Posterior vena cava (tissue), 2 donors: ENCODE results near the gene GUCY1A2. TPM values are rescaled to one million over a fixed set of nuclear protein-coding genes. Genes with fewer than 3 reads are reported as not detected.

ENCODE experiments used
- DNase-seq: peaks from one replicate; pipeline ENCODE4 v3.0.0-alpha.2; 2020; ENCODE audit warnings: low spot score
- intact Hi-C, 2 donors: fragments of 100-400 bp; cut with DNase I; formaldehyde crosslinking; loops; one replicate each; pipeline versions ENCODE4 v1.14.1 to v1.14.2; 2022 to 2023
- total RNA-seq, 2 donors: library from RNA; stranded (reverse); fragmentation: NEBNext Ultra II Directional; extraction: Animal tissue kit (Norgen Biotek cat#: 25700); gene quantifications; one replicate each; pipeline ENCODE4 v1.2.1, GENCODE V29; 2021
- donor health status: DM: yes; HTN: yes; CAD: no.
- donor health status: DM: yes; HTN: yes; CAD: no.

Gene GUCY1A2
- total RNA-seq, 2 donors from 2014 or later, result 34.1 to 63.8 TPM

DNA sequence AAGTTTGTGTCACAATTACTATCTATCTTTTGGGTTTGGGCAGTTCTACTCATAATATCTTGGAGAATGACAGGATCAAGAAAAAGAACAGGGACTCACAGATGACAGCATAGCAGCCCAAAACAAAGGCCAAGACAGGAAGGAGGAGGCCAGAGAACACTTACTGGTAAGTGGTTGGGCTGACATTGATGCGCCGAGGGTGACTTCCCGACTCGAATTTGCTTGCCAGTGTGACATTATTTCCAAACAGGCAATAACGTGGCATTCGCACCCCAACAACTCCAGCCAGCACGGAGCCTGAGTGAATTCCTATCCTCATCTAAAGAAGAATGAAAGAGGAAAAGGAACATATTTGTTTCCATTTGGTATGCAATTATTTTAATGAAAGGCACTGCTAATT, 309.9 kb downstream of the GUCY1A2 start:
- intact Hi-C loops, result no loop called here
- DNase-seq, result peak; percentile 64

GRCh38 chr11:106706355-106706754, 311.9 kb downstream of the GUCY1A2 start:
- intact Hi-C loops, result no loop called here

DNA sequence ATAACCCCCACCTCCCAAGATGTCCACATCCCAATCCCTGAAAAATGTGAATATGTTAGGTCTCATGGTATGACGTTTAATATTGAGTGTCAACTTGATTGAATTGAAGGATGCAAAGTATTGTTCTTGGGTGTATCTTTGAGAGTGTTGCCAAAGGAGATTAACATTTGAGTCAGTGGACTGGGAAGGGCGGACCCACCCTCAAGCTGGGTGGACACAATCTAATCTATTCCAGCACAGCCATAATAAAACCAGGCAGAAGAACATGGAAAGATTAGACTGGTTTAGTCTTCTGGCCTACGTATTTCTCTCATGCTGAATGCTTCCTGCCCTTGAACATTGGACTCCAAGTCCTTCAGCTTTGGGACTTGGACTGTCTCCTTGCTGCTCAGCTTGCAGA, 315.5 kb downstream of the GUCY1A2 start:
- intact Hi-C loops, result no loop called here

More at GRCh38 chr11:106706355-106706754, 311.9 kb downstream of the GUCY1A2 start:
- no peak for DNase-seq

GRCh38 chr11:106697058-106697457, 321.2 kb downstream of the GUCY1A2 start:
- intact Hi-C loops, result no loop called here

More for the DNA sequence above, 315.5 kb downstream of the GUCY1A2 start:
- DNase-seq, result no peak

DNA sequence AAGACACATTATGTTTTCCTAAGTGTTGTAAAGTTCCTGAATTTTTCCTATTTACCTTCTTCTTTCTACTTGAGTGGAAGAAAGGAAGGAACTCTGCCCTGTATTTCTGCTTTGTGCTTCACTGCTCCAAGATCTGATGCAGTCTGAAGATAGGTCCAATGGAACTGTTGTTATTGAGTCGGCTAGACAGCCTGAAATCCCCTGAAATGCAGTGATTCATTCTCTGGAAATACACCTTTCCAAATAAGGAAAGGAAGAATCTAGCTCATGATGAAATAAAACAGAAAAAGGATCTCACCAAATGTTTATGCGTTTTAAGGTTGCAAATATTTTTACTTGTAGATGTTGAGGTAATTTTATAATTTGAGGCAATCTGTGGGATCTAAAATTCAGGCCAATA, 322.8 kb downstream of the GUCY1A2 start:
- intact Hi-C loops, result no loop called here
- no peak for DNase-seq

More at GRCh38 chr11:106697058-106697457, 321.2 kb downstream of the GUCY1A2 start:
- DNase-seq, result no peak

DNA sequence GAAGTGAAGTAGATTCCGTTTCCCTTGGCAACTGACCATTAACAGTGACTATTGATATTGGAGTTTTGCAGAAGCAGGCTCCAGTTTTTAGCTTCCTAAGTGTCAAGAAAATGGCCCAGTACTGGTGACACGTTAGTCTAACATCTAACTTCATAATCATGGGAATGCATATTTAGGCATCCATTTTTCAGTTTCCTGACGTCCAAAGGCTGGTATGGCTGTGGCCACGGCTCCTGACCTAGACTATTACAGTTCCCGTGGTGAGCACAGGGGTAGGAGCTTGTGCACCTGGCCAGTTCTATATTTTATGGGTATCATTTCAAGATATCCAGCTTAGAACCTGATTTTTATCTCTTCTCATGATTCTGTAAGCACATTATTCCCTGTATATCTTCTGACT, 323.8 kb downstream of the GUCY1A2 start:
- no peak for DNase-seq
- intact Hi-C loops, result no loop called here

DNA sequence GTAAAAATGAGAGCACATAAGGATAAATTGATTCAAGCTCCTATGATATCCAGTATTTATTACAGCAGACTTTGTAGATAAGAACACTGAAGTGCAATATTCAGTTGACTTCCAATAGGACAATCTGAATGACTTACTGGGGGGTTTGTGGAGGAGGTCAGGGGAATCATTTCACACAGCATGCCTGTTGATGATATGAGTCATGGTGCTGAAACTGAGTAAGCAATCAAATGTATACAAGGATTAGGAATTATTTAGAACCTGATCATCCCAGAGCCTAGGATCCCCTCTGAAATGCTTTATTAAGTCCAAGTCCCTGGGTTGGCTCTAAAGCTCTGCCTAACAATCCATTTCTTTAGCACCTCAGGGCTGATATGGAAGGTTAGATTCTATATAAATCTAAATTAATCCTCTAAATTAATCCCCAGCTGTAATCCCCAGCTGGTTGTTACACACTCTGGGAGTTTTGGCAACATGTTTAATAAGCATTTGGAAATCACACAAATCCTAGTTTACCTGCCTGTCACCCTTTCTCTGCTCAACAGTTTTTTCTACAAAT, 326.4 kb downstream of the GUCY1A2 start:
- DNase-seq, result no peak
- intact Hi-C loops, result no loop called here

GRCh38 chr11:106690923-106691322, 327.4 kb downstream of the GUCY1A2 start:
- intact Hi-C loops, result no loop called here

DNA sequence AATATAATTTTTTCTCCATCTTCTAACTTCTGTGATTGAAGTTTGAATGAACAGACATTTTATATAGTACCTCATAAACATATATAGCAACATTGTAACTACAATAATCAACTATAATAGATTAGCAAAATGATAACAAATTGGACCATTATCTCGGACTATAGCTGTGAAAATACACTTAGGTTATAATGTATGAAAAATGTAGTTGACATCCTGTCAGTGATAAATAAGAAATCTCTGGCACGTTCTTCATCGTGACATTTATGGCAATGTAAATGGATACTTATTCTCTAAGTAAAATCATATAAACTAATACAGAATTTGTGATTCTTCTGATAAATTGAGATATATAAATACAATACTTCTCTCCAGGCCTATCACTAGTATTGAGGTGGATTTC, 333.3 kb downstream of the GUCY1A2 start:
- DNase-seq, result no peak
- intact Hi-C loops, result no loop called here

More at GRCh38 chr11:106690923-106691322, 327.4 kb downstream of the GUCY1A2 start:
- no peak for DNase-seq

DNA sequence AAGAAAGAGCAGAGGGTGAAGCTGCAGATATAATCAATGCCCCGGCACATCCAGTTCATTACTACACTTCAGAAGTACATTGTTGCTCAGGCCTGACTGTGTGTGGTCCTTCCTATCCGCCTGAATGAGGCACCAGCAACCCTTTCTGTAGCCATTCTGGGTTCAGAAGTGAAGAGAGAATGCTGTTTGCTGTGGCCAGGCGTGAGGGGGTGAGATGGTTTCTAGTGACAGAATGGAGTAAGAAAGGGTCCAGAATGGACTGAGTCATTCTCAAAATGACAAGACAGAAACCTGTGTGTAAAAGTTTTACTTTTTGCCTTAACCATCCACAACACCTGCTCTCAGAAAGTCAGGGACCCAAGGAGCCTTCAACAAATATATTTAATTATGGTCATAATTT, 334.8 kb downstream of the GUCY1A2 start:
- no peak for DNase-seq
- intact Hi-C loops, result no loop called here

GRCh38 chr11:106681435-106681834, 336.8 kb downstream of the GUCY1A2 start:
- no peak for DNase-seq
- intact Hi-C loops, result no loop called here

DNA sequence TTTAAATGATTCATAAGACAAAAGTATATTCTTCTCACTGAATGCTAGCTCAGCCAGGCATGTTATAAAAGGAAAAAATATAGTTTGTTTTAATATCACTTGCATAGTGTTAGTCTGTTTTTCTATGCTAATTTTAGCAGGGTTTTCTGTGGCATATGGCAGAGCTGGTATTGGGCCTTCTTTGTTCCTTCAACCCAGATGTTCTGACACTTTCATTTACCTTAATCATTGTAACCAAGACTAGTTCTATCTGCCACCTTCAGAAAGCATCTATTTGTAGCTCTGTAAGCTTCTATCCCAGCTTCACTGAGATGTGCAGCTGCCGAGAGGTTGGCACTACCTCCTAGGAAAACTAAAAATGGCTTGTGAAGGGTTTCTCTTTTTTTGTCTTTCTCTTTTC, 338.7 kb downstream of the GUCY1A2 start:
- intact Hi-C loops, result no loop called here

GRCh38 chr11:106679181-106679580, 339.1 kb downstream of the GUCY1A2 start:
- DNase-seq, result no peak
- intact Hi-C loops, result no loop called here

More for the DNA sequence above, 338.7 kb downstream of the GUCY1A2 start:
- no peak for DNase-seq

DNA sequence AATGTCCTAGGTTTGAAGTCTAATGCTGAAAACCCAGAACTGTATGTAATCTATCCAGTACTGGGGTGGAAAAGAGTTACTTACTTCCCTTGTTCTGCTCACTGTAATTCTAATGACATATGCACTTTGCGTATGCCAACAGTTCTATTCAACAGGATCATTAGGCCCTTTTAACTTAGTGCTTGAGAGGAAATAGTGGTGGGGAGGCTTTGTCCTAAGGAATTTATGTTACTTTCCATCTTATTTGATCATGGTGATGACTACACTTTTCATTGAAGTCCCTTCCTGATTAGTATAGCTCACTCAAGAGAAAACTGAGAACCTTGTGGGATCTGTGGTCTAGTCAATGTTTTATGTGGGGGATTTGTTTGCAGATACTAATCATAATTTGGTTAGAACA, 348.2 kb downstream of the GUCY1A2 start:
- intact Hi-C loops, result no loop called here
- no peak for DNase-seq

DNA sequence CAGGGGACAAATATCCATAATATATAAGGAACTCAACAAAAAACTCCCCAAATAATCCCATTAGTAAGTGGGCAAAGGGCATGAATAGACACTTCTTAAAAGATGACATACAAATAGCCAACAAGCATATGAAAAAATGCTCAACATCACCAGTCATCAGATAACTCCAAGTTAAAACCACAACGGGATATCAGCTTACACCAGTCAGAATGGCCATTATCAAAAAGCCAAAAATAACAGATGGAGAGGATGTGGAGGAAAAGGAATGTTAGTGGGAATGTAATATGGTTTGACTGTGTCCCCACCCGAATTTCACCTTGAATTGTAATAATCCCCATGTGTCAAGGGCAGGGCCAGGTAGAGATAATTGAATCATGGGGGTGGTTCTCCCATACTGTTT, 350.1 kb downstream of the GUCY1A2 start:
- intact Hi-C loops, result no loop called here

DNA sequence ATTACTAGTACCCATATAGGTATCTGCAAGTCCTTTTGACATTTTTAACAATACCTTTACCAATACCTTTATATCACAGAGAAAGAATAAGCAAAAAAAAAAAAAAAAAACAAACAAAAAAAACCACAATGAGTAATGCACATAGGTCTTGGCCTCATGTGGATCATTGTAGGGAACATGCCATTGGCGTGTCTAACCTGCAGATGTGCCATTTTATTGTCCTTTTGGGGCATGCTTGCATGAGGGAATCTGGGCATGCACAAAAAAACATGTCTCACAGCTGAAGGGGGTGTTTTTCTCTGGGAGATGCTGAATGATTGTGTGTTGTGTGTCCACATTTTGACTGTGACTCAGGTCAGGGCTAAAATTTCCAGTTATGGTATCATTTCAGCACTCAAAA, 361.6 kb downstream of the GUCY1A2 start:
- no peak for DNase-seq
- intact Hi-C loops, result no loop called here

More for the DNA sequence above, 350.1 kb downstream of the GUCY1A2 start:
- DNase-seq, result no peak

DNA sequence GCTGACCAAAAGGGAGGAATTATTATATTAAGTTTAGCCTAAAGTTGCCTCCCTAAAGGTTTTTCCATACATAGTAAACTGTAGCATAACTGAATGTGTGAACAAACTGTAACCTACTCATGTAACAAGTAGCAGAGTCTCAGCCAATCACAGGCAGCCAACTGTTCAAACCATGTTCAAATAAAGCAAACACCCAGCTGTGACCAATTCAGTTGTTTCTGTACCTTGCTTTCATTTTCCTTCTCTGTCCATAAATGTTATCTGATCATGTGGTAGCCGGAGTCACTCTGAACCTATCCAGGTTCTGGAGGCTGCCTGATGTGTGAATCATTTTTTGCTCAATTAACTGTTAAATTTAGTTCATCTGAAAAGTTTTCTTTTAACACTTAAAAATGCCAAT, 373.5 kb downstream of the GUCY1A2 start:
- DNase-seq, result no peak
- intact Hi-C loops, result no loop called here

GRCh38 chr11:106642331-106642730, 375.9 kb downstream of the GUCY1A2 start:
- intact Hi-C loops, result no loop called here
- no peak for DNase-seq

GRCh38 chr11:106632283-106632682, 386.0 kb downstream of the GUCY1A2 start:
- intact Hi-C loops, result no loop called here
- no peak for DNase-seq

- intact Hi-C loops, result no loop called here
- no peak for DNase-seq
These were observed 390.6 kb downstream of the GUCY1A2 start for GRCh38 chr11:106627694-106628093.

GRCh38 chr11:106625566-106625965, 392.7 kb downstream of the GUCY1A2 start:
- intact Hi-C loops, result no loop called here
- DNase-seq, result no peak

- intact Hi-C loops, result no loop called here
- DNase-seq, result no peak
These were observed 393.9 kb downstream of the GUCY1A2 start for GRCh38 chr11:106624377-106624776.
